ENCODE measurements around the gene AK8. TPM values are rescaled to one million over a fixed set of nuclear protein-coding genes. Genes with fewer than 3 reads are reported as not detected.

Gene AK8
- total and polyA plus RNA-seq, 5 donors, result 0.25 to 1.0 (median 0.33) TPM

DNA sequence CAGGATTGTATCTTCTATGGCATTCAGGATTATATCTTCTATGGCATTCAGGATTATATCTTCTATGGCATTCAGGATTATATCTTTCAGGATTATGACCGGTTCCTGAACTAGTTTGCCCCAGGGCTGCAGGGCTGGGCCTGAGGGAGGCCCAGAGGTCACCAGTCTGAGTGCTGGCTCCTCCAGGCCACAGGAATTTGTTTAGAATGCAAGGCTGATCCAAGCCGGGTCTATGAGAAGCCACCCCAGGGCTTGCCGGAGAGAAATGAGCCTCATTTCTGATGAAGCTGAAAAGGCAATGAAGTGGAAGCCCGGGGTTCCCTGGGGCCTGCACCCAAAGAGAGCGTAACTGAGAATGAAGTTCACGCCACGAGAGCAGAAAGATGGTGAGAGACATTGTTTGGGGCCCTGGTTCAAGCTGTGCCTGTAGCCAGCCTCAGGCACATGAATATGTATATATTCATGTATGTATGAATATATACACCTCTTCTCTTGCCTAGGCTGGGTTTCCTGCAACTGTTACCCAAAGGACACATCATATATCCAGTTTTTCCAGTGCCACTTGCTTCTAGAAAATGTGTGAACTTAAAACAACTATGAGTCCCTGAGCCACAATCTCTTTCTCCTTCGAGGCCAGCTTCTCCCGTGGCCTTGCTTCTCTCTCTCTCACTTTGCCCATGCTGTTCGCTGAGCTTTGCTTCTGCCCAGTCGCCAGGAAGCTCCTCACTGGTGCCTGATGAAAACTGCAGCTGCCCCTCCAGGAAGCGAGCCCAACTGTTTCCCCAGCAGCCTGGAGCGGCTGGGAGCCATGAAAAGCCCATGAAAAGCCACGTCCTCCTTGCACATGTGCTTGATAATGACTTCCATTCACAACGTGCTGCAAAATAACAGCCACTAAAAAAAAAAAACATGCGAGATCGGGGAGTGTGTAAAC lies 145.5 kb downstream of the AK8 start:
- Histone ChIP-seq H3K27ac (ENCODE audit: low read length) (no peak overlapping the region), H3K4me1 (ENCODE audit: control insufficient read depth, insufficient read depth, low read length) (no peaks in the 10 kb centered on the region), H3K27me3 (ENCODE audit: control insufficient read depth, insufficient read depth) (no peaks in the 10 kb centered on the region), H3K9me3 (ENCODE audit: control insufficient read depth, low read length) (no peaks in the 10 kb centered on the region), H3K4me3 (ENCODE audit: low read length) (no peak overlapping the region)
- DNase-seq, result no peak
- WGBS, result 60% methylated on average over 17 of the region's 17 CpGs
- no peak for ATAC-seq
- intact Hi-C loops (cut with DNase I), result no loop called here

GRCh38 chr9:132731230-132731629 lies 146.9 kb downstream of the AK8 start:
- intact Hi-C loops (cut with DNase I), result no loop called here
- DNase-seq (no peak), ATAC-seq (no peak)
- no peaks in the 10 kb centered on the region for H3K4me1 ChIP-seq (ENCODE audit: control insufficient read depth, insufficient read depth, low read length)
- WGBS, result 74% methylated on average over 3 of the region's 3 CpGs
- no peak overlapping the region for H3K4me3 ChIP-seq (ENCODE audit: low read length)
- H3K27ac ChIP-seq (ENCODE audit: low read length), result no peak overlapping the region
- H3K27me3 ChIP-seq (ENCODE audit: control insufficient read depth, insufficient read depth), result no peaks in the 10 kb centered on the region
- H3K9me3 ChIP-seq (ENCODE audit: control insufficient read depth, low read length), result no peaks in the 10 kb centered on the region

GRCh38 chr9:132730054-132731033 lies 147.7 kb downstream of the AK8 start:
- Histone ChIP-seq H3K4me1 (ENCODE audit: control insufficient read depth, insufficient read depth, low read length) (no peaks in the 10 kb centered on the region), H3K9me3 (ENCODE audit: control insufficient read depth, low read length) (no peaks in the 10 kb centered on the region), H3K27me3 (ENCODE audit: control insufficient read depth, insufficient read depth) (no peaks in the 10 kb centered on the region), H3K4me3 (ENCODE audit: low read length) (no peak overlapping the region), H3K27ac (ENCODE audit: low read length) (no peak overlapping the region)
- ATAC-seq (no peak), DNase-seq (no peak)
- intact Hi-C loops (cut with DNase I), result no loop called here
- WGBS, result 83% methylated on average over 16 of the region's 16 CpGs

DNA sequence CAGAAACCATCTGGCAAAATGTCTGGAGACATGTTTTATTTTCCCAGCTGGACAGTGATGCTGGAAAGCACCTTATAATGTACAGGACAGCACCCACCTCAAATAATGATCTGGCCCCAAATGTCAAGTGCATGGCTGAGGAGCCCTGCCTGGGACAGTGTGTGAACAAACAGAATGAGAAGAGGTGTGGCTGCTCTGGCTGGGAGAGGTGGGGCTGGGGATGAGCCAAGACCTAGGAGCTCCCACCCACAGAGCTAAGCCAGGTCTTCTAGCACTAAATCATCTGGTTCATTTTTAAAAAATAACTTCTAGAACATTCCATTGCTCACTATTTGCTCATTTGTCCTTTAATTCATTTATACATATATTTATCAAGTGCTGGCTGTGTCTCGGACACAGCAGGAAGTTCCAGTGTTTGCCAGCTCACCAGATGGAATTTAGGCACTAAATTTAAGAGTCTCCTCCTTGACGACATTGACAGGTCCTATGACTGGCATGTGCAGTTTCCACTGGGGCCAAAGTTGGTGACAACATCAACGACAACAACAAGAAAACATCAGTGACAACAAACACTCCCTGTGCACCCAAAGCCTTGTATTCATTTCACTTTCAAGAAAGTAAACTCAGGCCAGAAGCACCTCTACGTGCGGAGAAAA lies 148.7 kb downstream of the AK8 start:
- no peaks in the 10 kb centered on the region for H3K27me3 ChIP-seq (ENCODE audit: control insufficient read depth, insufficient read depth)
- WGBS, result 59% methylated on average over 5 of the region's 5 CpGs
- ATAC-seq (no peak), DNase-seq (no peak)
- no peak overlapping the region for H3K4me3 ChIP-seq (ENCODE audit: low read length)
- H3K4me1 ChIP-seq (ENCODE audit: control insufficient read depth, insufficient read depth, low read length), result no peaks in the 10 kb centered on the region
- H3K27ac ChIP-seq (ENCODE audit: low read length), result no peak overlapping the region
- no peaks in the 10 kb centered on the region for H3K9me3 ChIP-seq (ENCODE audit: control insufficient read depth, low read length)
- intact Hi-C loops (cut with DNase I), result no loop called here

DNA sequence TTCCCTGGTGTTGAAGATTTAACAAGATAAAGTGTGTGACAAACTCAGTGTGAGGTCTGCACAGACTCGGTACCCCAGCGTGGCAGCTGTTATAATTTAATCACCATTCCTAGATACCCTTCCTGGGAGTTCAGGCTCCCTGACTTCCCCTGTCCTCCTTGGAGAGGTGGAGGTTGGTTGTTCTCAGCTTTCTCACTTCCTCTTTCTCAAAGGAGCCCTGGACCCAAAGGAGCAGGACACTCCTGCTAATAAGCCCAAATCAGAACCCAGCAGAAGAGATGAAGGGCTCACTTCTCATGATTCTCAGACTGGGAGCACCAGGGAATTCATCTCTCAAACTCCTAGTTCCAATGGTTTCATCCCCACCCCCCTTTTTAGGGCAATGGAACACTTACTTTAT lies 149.6 kb downstream of the AK8 start:
- ATAC-seq (no peak), DNase-seq (no peak)
- 49% methylated on average over 2 of the region's 2 CpGs for WGBS
- no peak overlapping the region for H3K27ac ChIP-seq (ENCODE audit: low read length)
- intact Hi-C loops (cut with DNase I), result no loop called here
- H3K4me1 ChIP-seq (ENCODE audit: control insufficient read depth, insufficient read depth, low read length), result no peaks in the 10 kb centered on the region
- no peaks in the 10 kb centered on the region for H3K27me3 ChIP-seq (ENCODE audit: control insufficient read depth, insufficient read depth)
- no peak overlapping the region for H3K4me3 ChIP-seq (ENCODE audit: low read length)
- H3K9me3 ChIP-seq (ENCODE audit: control insufficient read depth, low read length), result no peaks in the 10 kb centered on the region

DNA sequence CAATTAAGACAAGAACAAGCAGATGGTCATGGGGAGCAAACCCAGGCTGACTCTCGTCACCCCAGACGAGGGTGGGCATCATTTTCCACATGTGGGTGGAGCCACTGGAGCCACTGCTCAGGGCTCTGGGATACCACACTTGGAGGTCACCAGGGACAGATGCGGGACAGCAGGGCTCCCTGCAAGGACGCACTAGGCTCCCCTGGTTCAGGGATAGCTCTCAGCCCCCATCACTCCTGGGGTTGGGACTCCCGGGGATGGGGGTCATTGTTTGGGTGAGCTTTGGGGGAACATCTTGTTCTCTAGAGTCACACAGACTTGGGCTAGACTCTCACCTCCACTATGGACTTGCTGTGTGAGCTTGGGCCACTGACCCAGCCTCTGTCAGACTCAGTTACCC lies 150.0 kb downstream of the AK8 start:
- Histone ChIP-seq H3K9me3 (ENCODE audit: control insufficient read depth, low read length) (no peaks in the 10 kb centered on the region), H3K4me3 (ENCODE audit: low read length) (no peak overlapping the region)
- no peak for DNase-seq

DNA sequence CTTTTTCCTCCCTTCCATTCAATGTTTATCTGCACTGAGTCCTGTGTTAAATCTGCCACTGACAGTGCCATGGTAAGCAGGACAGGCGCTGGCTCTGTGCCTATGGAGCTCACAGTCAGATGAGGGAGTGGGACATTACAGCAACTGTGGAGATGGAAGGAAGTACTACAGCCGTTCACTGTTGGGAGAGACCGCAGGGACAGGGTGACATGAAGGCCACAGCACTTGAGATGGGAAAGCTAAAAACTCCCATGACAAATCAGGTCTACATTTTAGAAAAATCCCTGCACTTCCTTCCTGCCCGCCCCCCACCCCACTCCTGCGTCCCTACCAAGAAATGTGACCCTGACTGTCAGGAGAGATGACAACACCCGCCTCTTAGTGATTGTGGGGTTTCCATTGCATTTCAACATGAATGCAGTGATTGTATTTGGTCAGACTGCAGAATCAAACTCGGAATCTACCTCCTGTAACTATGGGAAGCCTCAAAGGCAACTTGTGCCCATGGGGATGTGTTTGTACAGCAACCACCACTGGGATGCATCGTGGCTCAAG lies 151.4 kb downstream of the AK8 start:
- no peak for ATAC-seq
- Histone ChIP-seq H3K4me3 (ENCODE audit: low read length) (no peak overlapping the region), H3K4me1 (ENCODE audit: control insufficient read depth, insufficient read depth, low read length) (no peaks in the 10 kb centered on the region), H3K9me3 (ENCODE audit: control insufficient read depth, low read length) (no peaks in the 10 kb centered on the region), H3K27ac (ENCODE audit: low read length) (no peak overlapping the region), H3K27me3 (ENCODE audit: control insufficient read depth, insufficient read depth) (no peaks in the 10 kb centered on the region)
- WGBS, result 68% methylated on average over 8 of the region's 8 CpGs
- intact Hi-C loops (cut with DNase I), result no loop called here
- no peak for DNase-seq

More for the DNA sequence above, 150.0 kb downstream of the AK8 start:
- Histone ChIP-seq H3K27ac (ENCODE audit: low read length) (no peak overlapping the region), H3K27me3 (ENCODE audit: control insufficient read depth, insufficient read depth) (no peaks in the 10 kb centered on the region), H3K4me1 (ENCODE audit: control insufficient read depth, insufficient read depth, low read length) (no peaks in the 10 kb centered on the region)
- ATAC-seq, result no peak
- intact Hi-C loops (cut with DNase I), result no loop called here
- 89% methylated on average over 5 of the region's 5 CpGs for WGBS

- Histone ChIP-seq H3K27me3 (ENCODE audit: control insufficient read depth, insufficient read depth) (no peaks in the 10 kb centered on the region), H3K27ac (ENCODE audit: low read length) (no peak overlapping the region), H3K4me3 (ENCODE audit: low read length) (no peak overlapping the region), H3K9me3 (ENCODE audit: control insufficient read depth, low read length) (no peaks in the 10 kb centered on the region), H3K4me1 (ENCODE audit: control insufficient read depth, insufficient read depth, low read length) (no peaks in the 10 kb centered on the region)
- DNase-seq (no peak), ATAC-seq (no peak)
- WGBS, result 94% methylated on average over 13 of the region's 13 CpGs
- intact Hi-C loops (cut with DNase I), result no loop called here
These were observed 152.8 kb downstream of the AK8 start for GRCh38 chr9:132725306-132725705.

DNA sequence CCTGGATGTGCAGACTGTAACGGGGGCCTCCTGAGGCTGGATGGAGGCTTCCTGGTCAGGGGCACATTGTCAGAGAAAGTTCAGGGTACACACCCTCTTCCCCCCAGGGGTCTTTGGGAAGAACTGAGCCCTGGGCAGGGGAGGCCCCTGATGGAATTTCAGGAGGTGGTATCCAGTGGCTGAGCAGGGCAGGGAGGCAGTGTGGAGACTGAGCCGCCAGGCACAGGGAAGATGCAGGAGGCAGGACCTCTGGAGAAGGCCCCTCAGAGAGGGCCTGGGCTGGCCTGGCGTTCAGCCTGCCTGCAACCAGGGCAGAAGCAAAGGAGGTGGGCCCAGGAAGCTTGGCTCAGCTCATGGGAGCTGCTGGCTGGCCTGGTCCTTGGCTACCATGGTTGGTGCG lies 154.3 kb downstream of the AK8 start:
- DNase-seq (no peak), ATAC-seq (no peak)
- Histone ChIP-seq H3K27ac (ENCODE audit: low read length) (no peak overlapping the region), H3K27me3 (ENCODE audit: control insufficient read depth, insufficient read depth) (no peaks in the 10 kb centered on the region), H3K4me1 (ENCODE audit: control insufficient read depth, insufficient read depth, low read length) (no peaks in the 10 kb centered on the region), H3K4me3 (ENCODE audit: low read length) (no peak overlapping the region), H3K9me3 (ENCODE audit: control insufficient read depth, low read length) (no peaks in the 10 kb centered on the region)
- WGBS, result 85% methylated on average over 4 of the region's 4 CpGs
- intact Hi-C loops (cut with DNase I), result no loop called here

GRCh38 chr9:132722564-132723065 lies 155.5 kb downstream of the AK8 start:
- Histone ChIP-seq H3K4me1 (ENCODE audit: control insufficient read depth, insufficient read depth, low read length) (no peaks in the 10 kb centered on the region), H3K27ac (ENCODE audit: low read length) (no peak overlapping the region), H3K27me3 (ENCODE audit: control insufficient read depth, insufficient read depth) (no peaks in the 10 kb centered on the region), H3K9me3 (ENCODE audit: control insufficient read depth, low read length) (no peaks in the 10 kb centered on the region), H3K4me3 (ENCODE audit: low read length) (no peak overlapping the region)
- DNase-seq (no peak), ATAC-seq (no peak)
- intact Hi-C loops (cut with DNase I), result no loop called here
- WGBS, result 85% methylated on average over 16 of the region's 16 CpGs

All from right cardiac atrium (tissue), 5 donors.